ENCODE data around the gene DSE. TPM values are rescaled to one million over a fixed set of nuclear protein-coding genes. Genes with fewer than 3 reads are reported as not detected.
A peak's percentile ranks its signal among the peaks of the same experiment; 100 is the strongest.

Gene DSE
- polyA plus RNA-seq, 1 donor: 16.8 TPM

GRCh38 chr6:116359131-116359530 is 11.6 kb upstream of the DSE start:
- Histone ChIP-seq H3K4me3 (ENCODE audit: low read length) (no peak overlapping the region), H3K4me1 (ENCODE audit: control insufficient read depth, insufficient read depth, low read length) (no peaks in the 10 kb centered on the region), H3K9me3 (ENCODE audit: control insufficient read depth, low read depth, low read length) (no peaks in the 10 kb centered on the region), H3K27me3 (ENCODE audit: control insufficient read depth, insufficient read depth, low read length) (no peaks in the 10 kb centered on the region), H3K27ac (ENCODE audit: low read length) (no peak overlapping the region), H3K36me3 (ENCODE audit: control insufficient read depth, insufficient read depth, low read length) (no peaks in the 10 kb centered on the region)
- WGBS (ENCODE audit: insufficient coverage, low lambda C conversion rate): no CpG with 5 or more reads among the region's 1 CpG
- DNase-seq: no peak

GRCh38 chr6:116359835-116360234 is 10.9 kb upstream of the DSE start:
- Histone ChIP-seq H3K4me3 (ENCODE audit: low read length) (no peak overlapping the region), H3K27ac (ENCODE audit: low read length) (no peak overlapping the region), H3K36me3 (ENCODE audit: control insufficient read depth, insufficient read depth, low read length) (no peaks in the 10 kb centered on the region), H3K27me3 (ENCODE audit: control insufficient read depth, insufficient read depth, low read length) (no peaks in the 10 kb centered on the region), H3K4me1 (ENCODE audit: control insufficient read depth, insufficient read depth, low read length) (no peaks in the 10 kb centered on the region), H3K9me3 (ENCODE audit: control insufficient read depth, low read depth, low read length) (no peaks in the 10 kb centered on the region)
- no CpG with 5 or more reads among the region's 2 CpGs for WGBS (ENCODE audit: insufficient coverage, low lambda C conversion rate)
- DNase-seq: no peak

- no peak for DNase-seq
- no peak overlapping the region for H3K4me3 ChIP-seq (ENCODE audit: low read length)
- no peaks in the 10 kb centered on the region for H3K4me1 ChIP-seq (ENCODE audit: control insufficient read depth, insufficient read depth, low read length)
- H3K27me3 ChIP-seq (ENCODE audit: control insufficient read depth, insufficient read depth, low read length): no peaks in the 10 kb centered on the region
- no peaks in the 10 kb centered on the region for H3K36me3 ChIP-seq (ENCODE audit: control insufficient read depth, insufficient read depth, low read length)
- 80% methylated on average over 1 of the region's 2 CpGs for WGBS (ENCODE audit: insufficient coverage, low lambda C conversion rate)
- H3K9me3 ChIP-seq (ENCODE audit: control insufficient read depth, low read depth, low read length): no peaks in the 10 kb centered on the region
- H3K27ac ChIP-seq (ENCODE audit: low read length): no peak overlapping the region
Observed at GRCh38 chr6:116362276-116362675, 8.5 kb upstream of the DSE start.

GRCh38 chr6:116363759-116364158 is 7.0 kb upstream of the DSE start:
- H3K27me3 ChIP-seq (ENCODE audit: control insufficient read depth, insufficient read depth, low read length): no peaks in the 10 kb centered on the region
- H3K4me1 ChIP-seq (ENCODE audit: control insufficient read depth, insufficient read depth, low read length): no peaks in the 10 kb centered on the region
- no peaks in the 10 kb centered on the region for H3K36me3 ChIP-seq (ENCODE audit: control insufficient read depth, insufficient read depth, low read length)
- H3K27ac ChIP-seq (ENCODE audit: low read length): no peak overlapping the region
- no peak overlapping the region for H3K4me3 ChIP-seq (ENCODE audit: low read length)
- DNase-seq: no peak
- no peaks in the 10 kb centered on the region for H3K9me3 ChIP-seq (ENCODE audit: control insufficient read depth, low read depth, low read length)

- H3K27me3 ChIP-seq (ENCODE audit: control insufficient read depth, insufficient read depth, low read length): no peaks in the 10 kb centered on the region
- no peaks in the 10 kb centered on the region for H3K36me3 ChIP-seq (ENCODE audit: control insufficient read depth, insufficient read depth, low read length)
- 51% methylated on average over 2 of the region's 2 CpGs for WGBS (ENCODE audit: insufficient coverage, low lambda C conversion rate)
Observed at GRCh38 chr6:116364321-116364720, 6.4 kb upstream of the DSE start.

GRCh38 chr6:116365743-116366142 is 5.0 kb upstream of the DSE start:
- DNase-seq: no peak
- WGBS (ENCODE audit: insufficient coverage, low lambda C conversion rate): 100% methylated on average over 1 of the region's 2 CpGs
- H3K4me3 ChIP-seq (ENCODE audit: low read length): no peak overlapping the region
- H3K9me3 ChIP-seq (ENCODE audit: control insufficient read depth, low read depth, low read length): no peaks in the 10 kb centered on the region
- no peaks in the 10 kb centered on the region for H3K36me3 ChIP-seq (ENCODE audit: control insufficient read depth, insufficient read depth, low read length)
- H3K27ac ChIP-seq (ENCODE audit: low read length): no peak overlapping the region
- peaks cover 5% of the 10 kb centered on the region for H3K27me3 ChIP-seq (ENCODE audit: control insufficient read depth, insufficient read depth, low read length)
- H3K4me1 ChIP-seq (ENCODE audit: control insufficient read depth, insufficient read depth, low read length): no peaks in the 10 kb centered on the region

More at GRCh38 chr6:116364321-116364720, 6.4 kb upstream of the DSE start:
- no peak overlapping the region for H3K27ac ChIP-seq (ENCODE audit: low read length)
- no peak for DNase-seq
- H3K4me1 ChIP-seq (ENCODE audit: control insufficient read depth, insufficient read depth, low read length): no peaks in the 10 kb centered on the region
- no peaks in the 10 kb centered on the region for H3K9me3 ChIP-seq (ENCODE audit: control insufficient read depth, low read depth, low read length)
- no peak overlapping the region for H3K4me3 ChIP-seq (ENCODE audit: low read length)

- H3K4me3 ChIP-seq (ENCODE audit: low read length): no peak overlapping the region
- H3K36me3 ChIP-seq (ENCODE audit: control insufficient read depth, insufficient read depth, low read length): no peaks in the 10 kb centered on the region
- peaks cover 4% of the 10 kb centered on the region for H3K4me1 ChIP-seq (ENCODE audit: control insufficient read depth, insufficient read depth, low read length)
- H3K27me3 ChIP-seq (ENCODE audit: control insufficient read depth, insufficient read depth, low read length): peaks cover 13% of the 10 kb centered on the region
- H3K9me3 ChIP-seq (ENCODE audit: control insufficient read depth, low read depth, low read length): no peaks in the 10 kb centered on the region
- H3K27ac ChIP-seq (ENCODE audit: low read length): no peak overlapping the region
- WGBS (ENCODE audit: insufficient coverage, low lambda C conversion rate): 100% methylated on average over 1 of the region's 6 CpGs
- DNase-seq: no peak
Observed at GRCh38 chr6:116366740-116367275, 3.9 kb upstream of the DSE start.

GRCh38 chr6:116369540-116369939 is 1.2 kb upstream of the DSE start:
- Histone ChIP-seq H3K4me3 (ENCODE audit: low read length) (no peak overlapping the region), H3K9me3 (ENCODE audit: control insufficient read depth, low read depth, low read length) (no peaks in the 10 kb centered on the region), H3K27me3 (ENCODE audit: control insufficient read depth, insufficient read depth, low read length) (peaks cover 20% of the 10 kb centered on the region), H3K4me1 (ENCODE audit: control insufficient read depth, insufficient read depth, low read length) (peaks cover 4% of the 10 kb centered on the region), H3K27ac (ENCODE audit: low read length) (no peak overlapping the region), H3K36me3 (ENCODE audit: control insufficient read depth, insufficient read depth, low read length) (no peaks in the 10 kb centered on the region)
- DNase-seq: no peak
- no CpG with 5 or more reads among the region's 1 CpG for WGBS (ENCODE audit: insufficient coverage, low lambda C conversion rate)

- peaks cover 20% of the 10 kb centered on the region for H3K27me3 ChIP-seq (ENCODE audit: control insufficient read depth, insufficient read depth, low read length)
- H3K27ac ChIP-seq (ENCODE audit: low read length): peak overlapping the region; percentile 81
- peak in 1 of 2 donors; percentile 4 for DNase-seq
- WGBS (ENCODE audit: insufficient coverage, low lambda C conversion rate): no CpG with 5 or more reads among the region's 29 CpGs
- no peaks in the 10 kb centered on the region for H3K9me3 ChIP-seq (ENCODE audit: control insufficient read depth, low read depth, low read length)
- H3K4me3 ChIP-seq (ENCODE audit: low read length): peak overlapping the region; percentile 64
- peaks cover 4% of the 10 kb centered on the region for H3K4me1 ChIP-seq (ENCODE audit: control insufficient read depth, insufficient read depth, low read length)
- H3K36me3 ChIP-seq (ENCODE audit: control insufficient read depth, insufficient read depth, low read length): no peaks in the 10 kb centered on the region
Observed at GRCh38 chr6:116369964-116370759, 585 bp upstream of the DSE start.

GRCh38 chr6:116371120-116371917 is 572 bp downstream of the DSE start:
- whole genome bisulfite sequencing (ENCODE audit: insufficient coverage, low lambda C conversion rate): no CpG with 5 or more reads among the region's 75 CpGs
- Histone ChIP-seq H3K27ac (ENCODE audit: low read length) (peak overlapping the region; percentile 81), H3K9me3 (ENCODE audit: control insufficient read depth, low read depth, low read length) (no peaks in the 10 kb centered on the region), H3K36me3 (ENCODE audit: control insufficient read depth, insufficient read depth, low read length) (no peaks in the 10 kb centered on the region), H3K4me1 (ENCODE audit: control insufficient read depth, insufficient read depth, low read length) (peaks cover 4% of the 10 kb centered on the region), H3K4me3 (ENCODE audit: low read length) (peak overlapping the region; percentile 64), H3K27me3 (ENCODE audit: control insufficient read depth, insufficient read depth, low read length) (peaks cover 20% of the 10 kb centered on the region)
- DNase-seq: peak; percentile 43 to 64
